OCI-LY1 (cell line): Measurements from ENCODE around the gene VPS35L.

Experiments used
- H2AFZ ChIP-seq: fragments of 200-600 bp; sonication (generic), shearing (Covaris generic); 2 replicates; pipeline ENCODE4 v1.6.0; 2014; ENCODE audit warnings: antibody characterized with exemption, mild to moderate bottlenecking, low read length
- H3F3A ChIP-seq: fragments of 200-600 bp; sonication (generic), shearing (Covaris generic); 2 replicates; pipeline ENCODE4 v1.6.0; 2014; ENCODE audit warnings: mild to moderate bottlenecking, antibody characterized with exemption, low read length, moderate library complexity; ENCODE audit not compliant: insufficient read depth
- H3K27ac ChIP-seq: fragments of 200-600 bp; sonication (generic); 2 replicates; pipeline ENCODE4 v1.5.1; 2014; ENCODE audit warnings: low read length, mixed run types, mild to moderate bottlenecking, low read depth; ENCODE audit not compliant: poor library complexity, severe bottlenecking
- H3K27me3 ChIP-seq: fragments of 200-600 bp; sonication (generic); 2 replicates; pipeline ENCODE4 v1.6.0; 2014; ENCODE audit warnings: antibody characterized with exemption, mild to moderate bottlenecking, low read length, moderate library complexity; ENCODE audit not compliant: insufficient read depth
- H3K36me3 ChIP-seq: fragments of 200-600 bp; sonication (generic); 2 replicates; pipeline ENCODE4 v1.6.1; 2014; ENCODE audit warnings: mild to moderate bottlenecking, antibody characterized with exemption, low read length, moderate library complexity, mixed read lengths; ENCODE audit not compliant: insufficient read depth
- H3K4me1 ChIP-seq: fragments of 200-600 bp; sonication (generic); 2 replicates; pipeline ENCODE4 v1.5.1; 2014; ENCODE audit warnings: mild to moderate bottlenecking, low read length, moderate library complexity; ENCODE audit not compliant: insufficient read depth, severe bottlenecking
- H3K4me2 ChIP-seq: fragments of 200-600 bp; sonication (generic), shearing (Covaris generic); 2 replicates; pipeline ENCODE4 v1.6.1; 2014; ENCODE audit warnings: low read length
- H3K4me3 ChIP-seq: fragments of 200-600 bp; sonication (generic); 2 replicates; pipeline ENCODE4 v1.5.1; 2014; ENCODE audit warnings: low read length, low read depth, mild to moderate bottlenecking, mixed read lengths; ENCODE audit not compliant: poor library complexity, severe bottlenecking
- H3K79me2 ChIP-seq: fragments of 200-600 bp; shearing (Covaris generic); 2 replicates; pipeline ENCODE4 v1.6.1; 2016; ENCODE audit warnings: mixed run types, low read length, mixed read lengths; ENCODE audit not compliant: insufficient read depth
- H3K9ac ChIP-seq: fragments of 200-600 bp; sonication (generic), shearing (Covaris generic); 2 replicates; pipeline ENCODE4 v1.6.1; 2014; ENCODE audit warnings: mild to moderate bottlenecking, low read length, mixed read lengths
- H3K9me2 ChIP-seq: fragments of 200-600 bp; sonication (generic), shearing (Covaris generic); 2 replicates; pipeline ENCODE4 v1.6.1; 2014; ENCODE audit warnings: low read depth, mild to moderate bottlenecking, low read length, mixed read lengths
- H3K9me3 ChIP-seq: fragments of 200-600 bp; shearing (Covaris generic); 2 replicates; pipeline ENCODE4 v1.6.1; 2014; ENCODE audit warnings: low read length, mixed read lengths
- H4K20me1 ChIP-seq: fragments of 200-600 bp; sonication (generic), shearing (Covaris generic); 2 replicates; pipeline ENCODE4 v1.6.0; 2016; ENCODE audit warnings: mild to moderate bottlenecking, low read length; ENCODE audit not compliant: insufficient read depth
- EZH2 ChIP-seq: fragments of 200-600 bp; sonication (generic), shearing (Covaris generic); IDR thresholded peaks from 2 replicates; pipeline ENCODE4 v1.8.0; 2017; ENCODE audit warnings: borderline replicate concordance, mixed run types, mild to moderate bottlenecking, antibody characterized with exemption, low read length, moderate library complexity, mixed read lengths
- TF ChIP-seq, protein P1 (sequence below): fragments of 200-600 bp; sonication (generic), shearing (Covaris generic); IDR thresholded peaks from 2 replicates; pipeline ENCODE4 v1.5.1; 2017; ENCODE audit warnings: mild to moderate bottlenecking, antibody characterized with exemption, low read length, moderate library complexity, mixed read lengths

Gene VPS35L

GRCh38 chr16:19691161-19691711 lies 135.7 kb downstream of the VPS35L start:
- Histone ChIP-seq H3K9ac (no peak overlapping the region), H3K36me3 (peaks cover 11% of the 10 kb centered on the region), H3K27ac (no peak overlapping the region)

GRCh38 chr16:19694989-19695388 lies 139.5 kb downstream of the VPS35L start:
- Histone ChIP-seq H3K4me2 (no peak overlapping the region), H3K4me3 (no peak overlapping the region), H3K79me2 (no peaks in the 10 kb centered on the region), H3K36me3 (peaks cover 38% of the 10 kb centered on the region), H4K20me1 (no peaks in the 10 kb centered on the region), H3K27me3 (no peaks in the 10 kb centered on the region), H3K9me2 (no peaks in the 10 kb centered on the region), H3F3A (no peaks in the 10 kb centered on the region), H3K9ac (no peak overlapping the region), H3K9me3 (no peaks in the 10 kb centered on the region), H2AFZ (no peak overlapping the region), H3K27ac (no peak overlapping the region), H3K4me1 (no peaks in the 10 kb centered on the region)
- TF ChIP-seq, protein P1, sequence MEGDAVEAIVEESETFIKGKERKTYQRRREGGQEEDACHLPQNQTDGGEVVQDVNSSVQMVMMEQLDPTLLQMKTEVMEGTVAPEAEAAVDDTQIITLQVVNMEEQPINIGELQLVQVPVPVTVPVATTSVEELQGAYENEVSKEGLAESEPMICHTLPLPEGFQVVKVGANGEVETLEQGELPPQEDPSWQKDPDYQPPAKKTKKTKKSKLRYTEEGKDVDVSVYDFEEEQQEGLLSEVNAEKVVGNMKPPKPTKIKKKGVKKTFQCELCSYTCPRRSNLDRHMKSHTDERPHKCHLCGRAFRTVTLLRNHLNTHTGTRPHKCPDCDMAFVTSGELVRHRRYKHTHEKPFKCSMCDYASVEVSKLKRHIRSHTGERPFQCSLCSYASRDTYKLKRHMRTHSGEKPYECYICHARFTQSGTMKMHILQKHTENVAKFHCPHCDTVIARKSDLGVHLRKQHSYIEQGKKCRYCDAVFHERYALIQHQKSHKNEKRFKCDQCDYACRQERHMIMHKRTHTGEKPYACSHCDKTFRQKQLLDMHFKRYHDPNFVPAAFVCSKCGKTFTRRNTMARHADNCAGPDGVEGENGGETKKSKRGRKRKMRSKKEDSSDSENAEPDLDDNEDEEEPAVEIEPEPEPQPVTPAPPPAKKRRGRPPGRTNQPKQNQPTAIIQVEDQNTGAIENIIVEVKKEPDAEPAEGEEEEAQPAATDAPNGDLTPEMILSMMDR: no peak
- TF ChIP-seq EZH2: no peak

More at GRCh38 chr16:19691161-19691711, 135.7 kb downstream of the VPS35L start:
- Histone ChIP-seq H3K27me3 (no peaks in the 10 kb centered on the region), H3K79me2 (no peaks in the 10 kb centered on the region), H3K9me3 (no peaks in the 10 kb centered on the region), H3K9me2 (no peaks in the 10 kb centered on the region), H4K20me1 (no peaks in the 10 kb centered on the region), H3K4me2 (no peak overlapping the region), H3F3A (no peaks in the 10 kb centered on the region), H3K4me1 (no peaks in the 10 kb centered on the region), H3K4me3 (no peak overlapping the region), H2AFZ (no peak overlapping the region)
- TF ChIP-seq, protein P1: no peak
- no peak for TF ChIP-seq EZH2

- H3K9ac ChIP-seq: no peak overlapping the region
- TF ChIP-seq EZH2: no peak
- TF ChIP-seq, protein P1: no peak
- H3K4me2 ChIP-seq: no peak overlapping the region
- no peak overlapping the region for H3K27ac ChIP-seq
- peaks cover 50% of the 10 kb centered on the region for H3K36me3 ChIP-seq
- H2AFZ ChIP-seq: no peak overlapping the region
- H3F3A ChIP-seq: no peaks in the 10 kb centered on the region
- H3K9me3 ChIP-seq: no peaks in the 10 kb centered on the region
- no peaks in the 10 kb centered on the region for H4K20me1 ChIP-seq
- no peaks in the 10 kb centered on the region for H3K9me2 ChIP-seq
- no peaks in the 10 kb centered on the region for H3K27me3 ChIP-seq
- H3K4me3 ChIP-seq: no peak overlapping the region
- no peaks in the 10 kb centered on the region for H3K79me2 ChIP-seq
- H3K4me1 ChIP-seq: no peaks in the 10 kb centered on the region
These were observed 140.8 kb downstream of the VPS35L start for GRCh38 chr16:19696328-19696727.
